SU-DHL-6 (cell line): Measurements from ENCODE around the gene RHAG.

ENCODE experiments used
- H2AFZ ChIP-seq: fragments of 200-600 bp; sonication (generic); 2 replicates; pipeline ENCODE4 v1.6.1; 2014; ENCODE audit warnings: low read depth, mild to moderate bottlenecking, moderate library complexity, mixed read lengths, antibody characterized with exemption, low read length; ENCODE audit not compliant: severe bottlenecking
- H3F3A ChIP-seq: fragments of 200-600 bp; shearing (Covaris generic); 2 replicates; pipeline ENCODE4 v1.6.0; 2016; ENCODE audit warnings: antibody characterized with exemption, mild to moderate bottlenecking; ENCODE audit not compliant: insufficient read depth
- H3K27ac ChIP-seq: fragments of 200-600 bp; sonication (generic); 2 replicates; pipeline ENCODE4 v1.5.1; 2016; ENCODE audit warnings: low read depth, mild to moderate bottlenecking, low read length, moderate library complexity, mixed read lengths
- H3K27me3 ChIP-seq: fragments of 200-600 bp; sonication (generic), shearing (Covaris generic); 2 replicates; pipeline ENCODE4 v1.6.0; 2014; ENCODE audit warnings: mild to moderate bottlenecking, low read length
- H3K36me3 ChIP-seq: fragments of 200-600 bp; sonication (generic); 2 replicates; pipeline ENCODE4 v1.6.1; 2014; ENCODE audit warnings: mild to moderate bottlenecking, low read length, mixed read lengths
- H3K4me2 ChIP-seq: fragments of 300-600, 200-600 bp; shearing (Covaris generic), sonication (generic); 2 replicates; pipeline ENCODE4 v1.6.0; 2014; ENCODE audit warnings: low read length, low read depth, mild to moderate bottlenecking; ENCODE audit not compliant: poor library complexity, severe bottlenecking
- H3K4me3 ChIP-seq: fragments of 200-600 bp; sonication (generic); 2 replicates; pipeline ENCODE4 v1.5.1; 2014; ENCODE audit warnings: antibody characterized with exemption, low read length, mild to moderate bottlenecking, mixed read lengths; ENCODE audit not compliant: insufficient read depth, poor library complexity, severe bottlenecking
- H3K79me2 ChIP-seq: fragments of 200-600 bp; sonication (generic); 2 replicates; pipeline ENCODE4 v1.6.1; 2014; ENCODE audit warnings: mild to moderate bottlenecking, low read length, moderate library complexity; ENCODE audit not compliant: insufficient read depth
- H3K9ac ChIP-seq: fragments of 200-600 bp; sonication (generic); 2 replicates; pipeline ENCODE4 v1.7.0; 2014; ENCODE audit warnings: mild to moderate bottlenecking, low read length
- H3K9me2 ChIP-seq: fragments of 200-600 bp; sonication (generic); replicated peaks from 2 replicates; pipeline ENCODE4 v1.6.1; 2014; ENCODE audit warnings: low read length; ENCODE audit not compliant: insufficient read depth
- H3K9me3 ChIP-seq: fragments of 200-600 bp; sonication (generic); 2 replicates; pipeline ENCODE4 v1.6.1; 2014; ENCODE audit warnings: low read length, mixed read lengths; ENCODE audit not compliant: insufficient read depth
- H4K20me1 ChIP-seq: fragments of 200-600 bp; sonication (generic); 2 replicates; pipeline ENCODE4 v1.6.1; 2014; ENCODE audit warnings: low read depth, mild to moderate bottlenecking, antibody characterized with exemption, low read length, moderate library complexity, mixed read lengths
- CTCF ChIP-seq: fragments of 200-600 bp; sonication (generic); IDR thresholded peaks from one replicate; pipeline ENCODE4 v1.5.1; 2017; ENCODE audit warnings: antibody characterized with exemption, mild to moderate bottlenecking, low read length, moderate library complexity; ENCODE audit not compliant: insufficient read depth, poor library complexity, severe bottlenecking
- EZH2phosphoT487 ChIP-seq: fragments of 200-600 bp; sonication (generic), shearing (Covaris generic); conservative IDR thresholded peaks from 2 replicates; pipeline ENCODE4 v1.6.1; 2018; ENCODE audit warnings: mild to moderate bottlenecking, antibody characterized with exemption, low read length, moderate library complexity, mixed read lengths

RHAG gene

GRCh38 chr6:49649988-49650387 is 13.3 kb upstream of the RHAG start:
- no peak for TF ChIP-seq EZH2phosphoT487
- TF ChIP-seq CTCF: no peak
- H3F3A ChIP-seq: no peaks in the 10 kb centered on the region
- no peaks in the 10 kb centered on the region for H3K36me3 ChIP-seq
- H3K9me2 ChIP-seq: no peaks in the 10 kb centered on the region
- no peak overlapping the region for H3K9ac ChIP-seq
- no peaks in the 10 kb centered on the region for H3K27me3 ChIP-seq
- H3K9me3 ChIP-seq: no peaks in the 10 kb centered on the region
- no peak overlapping the region for H3K27ac ChIP-seq
- H4K20me1 ChIP-seq: no peaks in the 10 kb centered on the region
- H3K4me2 ChIP-seq: no peak overlapping the region
- no peak overlapping the region for H3K4me3 ChIP-seq
- H3K79me2 ChIP-seq: no peaks in the 10 kb centered on the region
- no peak overlapping the region for H2AFZ ChIP-seq

- H3K79me2 ChIP-seq: no peaks in the 10 kb centered on the region
- no peak overlapping the region for H3K27ac ChIP-seq
- TF ChIP-seq CTCF (no peak), EZH2phosphoT487 (no peak)
- no peak overlapping the region for H3K4me3 ChIP-seq
- H3K4me2 ChIP-seq: no peak overlapping the region
- H3K9me2 ChIP-seq: no peaks in the 10 kb centered on the region
- H2AFZ ChIP-seq: no peak overlapping the region
- H3K9ac ChIP-seq: no peak overlapping the region
- no peaks in the 10 kb centered on the region for H3K9me3 ChIP-seq
- no peaks in the 10 kb centered on the region for H3F3A ChIP-seq
- H3K27me3 ChIP-seq: no peaks in the 10 kb centered on the region
- no peaks in the 10 kb centered on the region for H3K36me3 ChIP-seq
- H4K20me1 ChIP-seq: no peaks in the 10 kb centered on the region
These were observed 11.4 kb upstream of the RHAG start for GRCh38 chr6:49648036-49648435.

GRCh38 chr6:49647476-49647875 is 10.8 kb upstream of the RHAG start:
- Histone ChIP-seq H4K20me1 (no peaks in the 10 kb centered on the region), H3K4me3 (no peak overlapping the region), H2AFZ (no peak overlapping the region), H3K36me3 (no peaks in the 10 kb centered on the region), H3K4me2 (no peak overlapping the region), H3K9ac (no peak overlapping the region), H3K79me2 (no peaks in the 10 kb centered on the region), H3K27ac (no peak overlapping the region), H3K27me3 (no peaks in the 10 kb centered on the region), H3K9me2 (no peaks in the 10 kb centered on the region), H3F3A (no peaks in the 10 kb centered on the region), H3K9me3 (no peaks in the 10 kb centered on the region)
- TF ChIP-seq CTCF: no peak
- TF ChIP-seq EZH2phosphoT487: no peak

- no peaks in the 10 kb centered on the region for H3F3A ChIP-seq
- no peak overlapping the region for H2AFZ ChIP-seq
- no peaks in the 10 kb centered on the region for H3K79me2 ChIP-seq
- H3K9ac ChIP-seq: no peak overlapping the region
- H3K9me2 ChIP-seq: no peaks in the 10 kb centered on the region
- no peak overlapping the region for H3K4me2 ChIP-seq
- no peaks in the 10 kb centered on the region for H3K27me3 ChIP-seq
- no peaks in the 10 kb centered on the region for H3K9me3 ChIP-seq
- H4K20me1 ChIP-seq: no peaks in the 10 kb centered on the region
- H3K4me3 ChIP-seq: no peak overlapping the region
- H3K36me3 ChIP-seq: no peaks in the 10 kb centered on the region
- TF ChIP-seq CTCF (no peak), EZH2phosphoT487 (no peak)
- no peak overlapping the region for H3K27ac ChIP-seq
These were observed 10.3 kb upstream of the RHAG start for GRCh38 chr6:49646942-49647341.
